GM21717 (cell line): ENCODE results near the gene TAS2R60.
"Not testable (repeated sequence)": the region's sequence is repeated elsewhere in the genome, so short reads cannot be mapped to it uniquely, and the experiment has no call there.

Source experiments
- ATAC-seq: cut with Tn5 transposase; IDR thresholded peaks from one replicate; pipeline ENCODE4 v1.9.1; 2021; ENCODE audit warnings: mild to moderate bottlenecking, moderate library complexity; ENCODE audit not compliant: unreplicated experiment

TAS2R60 gene

GRCh38 chr7:143410521-143411004 lies 32.7 kb upstream of the TAS2R60 start:
- ATAC-seq: no peak

GRCh38 chr7:143411976-143412708 lies 31.1 kb upstream of the TAS2R60 start:
- no peak for ATAC-seq

- ATAC-seq: no peak
Measured at GRCh38 chr7:143413123-143413522, 30.1 kb upstream of the TAS2R60 start.

- ATAC-seq: not testable (repeated sequence)
Measured at GRCh38 chr7:143415209-143415608, 28.0 kb upstream of the TAS2R60 start.

- no peak for ATAC-seq
Measured at GRCh38 chr7:143415742-143416397, 27.4 kb upstream of the TAS2R60 start.

- ATAC-seq: no peak
Measured at GRCh38 chr7:143416565-143417149, 26.6 kb upstream of the TAS2R60 start.

GRCh38 chr7:143417734-143418383 lies 25.4 kb upstream of the TAS2R60 start:
- ATAC-seq: no peak

- ATAC-seq: no peak
Measured at GRCh38 chr7:143418681-143419458, 24.4 kb upstream of the TAS2R60 start.

GRCh38 chr7:143419880-143420279 lies 23.4 kb upstream of the TAS2R60 start:
- ATAC-seq: no peak

GRCh38 chr7:143420624-143421023 lies 22.6 kb upstream of the TAS2R60 start:
- not testable (repeated sequence) for ATAC-seq

GRCh38 chr7:143422033-143422432 lies 21.2 kb upstream of the TAS2R60 start:
- no peak for ATAC-seq

- not testable (repeated sequence) for ATAC-seq
Measured at GRCh38 chr7:143424476-143424875, 18.8 kb upstream of the TAS2R60 start.

- no peak for ATAC-seq
Measured at GRCh38 chr7:143426479-143427142, 16.6 kb upstream of the TAS2R60 start.

GRCh38 chr7:143429770-143430698 lies 13.2 kb upstream of the TAS2R60 start:
- ATAC-seq: no peak

GRCh38 chr7:143431109-143431508 lies 12.1 kb upstream of the TAS2R60 start:
- ATAC-seq: no peak

- ATAC-seq: no peak
Measured at GRCh38 chr7:143433759-143434158, 9.5 kb upstream of the TAS2R60 start.

GRCh38 chr7:143434660-143435059 lies 8.6 kb upstream of the TAS2R60 start:
- no peak for ATAC-seq

- no peak for ATAC-seq
Measured at GRCh38 chr7:143435266-143435665, 8.0 kb upstream of the TAS2R60 start.

GRCh38 chr7:143436325-143436946 lies 6.8 kb upstream of the TAS2R60 start:
- ATAC-seq: peak; percentile 79
